Colon (tissue), 2 donors: ENCODE measurements around the gene ZNF593OS.

Source experiments
- FAIRE-seq: peaks from 2 replicates; lab custom pipeline; 2012; peaks lifted over from hg19 to GRCh38; lab: Jason Lieb, UNC
- donor health status: control.
- donor health status: control.

ZNF593OS gene

GRCh38 chr1:26171084-26172072, at the start of gene ZNF593OS:
ZNF593OS (minus strand) TSS chr1:26171832; CDS start chr1:26171661, 171 bp downstream.
- no peak for FAIRE-seq

DNA sequence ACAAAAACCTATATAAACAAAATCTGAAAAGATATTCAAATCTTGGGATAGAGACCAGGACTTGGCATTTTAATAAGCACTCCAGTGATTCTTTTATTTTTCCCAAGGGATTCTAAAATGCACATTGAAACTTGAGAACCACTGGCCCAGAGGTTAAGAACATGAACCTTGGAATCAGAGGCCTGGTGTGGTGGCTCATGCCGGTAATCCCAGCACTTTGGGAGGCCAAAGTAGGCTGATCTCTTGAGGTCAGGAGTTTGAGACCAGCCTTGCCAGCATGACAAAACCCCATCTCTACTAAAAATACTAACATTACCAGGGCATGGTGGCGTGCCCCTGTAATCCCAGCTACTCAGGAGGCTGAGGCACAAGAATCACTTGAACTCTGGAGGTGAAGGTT, 49.5 kb upstream of the ZNF593OS start:
- FAIRE-seq, result no peak

- FAIRE-seq, result no peak
Measured at GRCh38 chr1:26220199-26220912, 48.7 kb upstream of the ZNF593OS start.

- FAIRE-seq, result no peak
Measured at GRCh38 chr1:26218906-26219494, 47.4 kb upstream of the ZNF593OS start.

GRCh38 chr1:26215246-26215645, 43.6 kb upstream of the ZNF593OS start:
- no peak for FAIRE-seq

- no peak for FAIRE-seq
Measured at GRCh38 chr1:26213335-26213905, 41.8 kb upstream of the ZNF593OS start.

- no peak for FAIRE-seq
Measured at GRCh38 chr1:26212726-26213125, 41.1 kb upstream of the ZNF593OS start.

DNA sequence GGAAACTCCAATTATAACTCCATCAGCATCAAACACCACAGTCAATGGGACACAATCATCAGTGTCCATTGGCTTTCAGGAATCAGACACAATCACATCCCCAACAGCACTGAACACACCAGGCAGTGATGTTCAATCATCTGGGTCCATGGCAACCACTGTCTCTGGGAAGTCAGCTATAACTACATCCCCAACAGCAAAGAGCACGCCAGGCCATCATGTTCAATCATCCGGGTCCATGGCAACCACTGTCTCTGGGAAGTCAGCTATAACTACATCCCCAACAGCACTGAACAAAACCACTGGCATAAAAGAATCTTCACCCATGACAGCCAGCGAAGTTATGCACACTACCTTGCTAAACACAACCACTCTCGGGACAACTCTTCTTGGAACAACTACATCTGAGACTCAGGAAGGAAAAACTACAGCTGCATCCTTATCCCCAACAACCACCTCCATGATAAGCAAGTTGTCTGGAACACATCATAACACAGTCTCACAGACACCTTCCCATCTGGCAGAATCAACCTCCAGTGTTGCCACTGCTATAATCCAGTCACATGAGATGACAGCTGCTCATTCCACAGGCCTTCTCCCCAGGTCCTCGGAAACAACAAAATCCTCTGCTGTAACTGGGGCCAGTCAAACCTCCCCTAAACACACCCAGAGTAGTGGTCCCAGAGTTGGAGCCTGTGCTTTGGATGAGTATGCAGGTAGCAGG, 38.7 kb upstream of the ZNF593OS start:
- FAIRE-seq, result no peak

DNA sequence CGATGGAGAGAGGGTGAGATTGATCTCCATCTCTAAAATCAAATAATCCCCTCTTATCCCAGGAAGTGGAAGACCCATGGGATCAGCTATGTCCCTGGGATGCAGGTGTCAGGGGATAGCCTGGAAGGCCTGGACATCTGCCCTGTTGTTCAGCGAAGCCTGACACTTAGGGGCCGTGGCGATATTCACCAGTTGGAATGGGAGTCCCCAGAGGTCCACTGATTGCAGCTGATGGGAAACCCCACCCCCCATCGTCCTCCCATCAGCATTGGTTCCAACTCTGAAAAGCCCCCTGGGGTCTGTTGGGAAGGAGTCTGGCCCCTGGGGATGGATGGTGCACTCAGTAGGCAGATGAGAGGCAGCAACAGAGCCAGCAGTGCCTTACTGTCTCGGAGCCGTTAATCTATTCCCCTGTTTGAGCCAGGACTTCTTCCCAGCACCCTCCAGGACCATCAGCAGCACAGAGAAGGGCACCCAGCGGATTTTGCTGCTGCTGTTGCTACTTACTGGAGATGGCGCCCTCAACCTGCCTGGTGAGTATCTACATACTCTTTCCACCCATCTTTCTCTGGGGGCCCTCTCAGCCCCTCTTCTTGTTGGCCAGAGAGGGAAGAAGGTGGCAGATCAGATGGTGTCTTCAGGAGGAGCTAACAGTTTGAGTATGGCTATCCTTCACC, 32.1 kb upstream of the ZNF593OS start:
- no peak for FAIRE-seq

DNA sequence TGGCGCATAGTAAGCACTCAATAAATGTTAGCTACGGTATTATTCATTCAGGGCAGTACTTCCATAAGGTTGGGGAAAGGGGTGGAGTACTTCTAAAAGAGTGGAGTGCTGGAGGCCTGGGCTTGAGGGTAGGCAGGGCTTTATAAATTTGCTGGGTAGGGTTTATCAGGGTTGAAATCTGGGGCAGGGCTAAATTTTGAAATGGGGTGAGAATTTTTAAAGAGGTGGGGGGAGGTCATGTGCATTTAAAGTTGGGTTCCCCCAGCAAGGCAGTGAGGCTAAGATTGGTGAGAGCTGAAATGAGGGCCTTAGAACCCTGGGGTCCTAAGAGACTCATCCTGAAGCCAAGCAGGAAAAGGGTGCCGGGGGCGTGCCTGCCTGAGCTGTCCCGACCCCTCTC, 28.8 kb upstream of the ZNF593OS start:
- FAIRE-seq, result no peak

DNA sequence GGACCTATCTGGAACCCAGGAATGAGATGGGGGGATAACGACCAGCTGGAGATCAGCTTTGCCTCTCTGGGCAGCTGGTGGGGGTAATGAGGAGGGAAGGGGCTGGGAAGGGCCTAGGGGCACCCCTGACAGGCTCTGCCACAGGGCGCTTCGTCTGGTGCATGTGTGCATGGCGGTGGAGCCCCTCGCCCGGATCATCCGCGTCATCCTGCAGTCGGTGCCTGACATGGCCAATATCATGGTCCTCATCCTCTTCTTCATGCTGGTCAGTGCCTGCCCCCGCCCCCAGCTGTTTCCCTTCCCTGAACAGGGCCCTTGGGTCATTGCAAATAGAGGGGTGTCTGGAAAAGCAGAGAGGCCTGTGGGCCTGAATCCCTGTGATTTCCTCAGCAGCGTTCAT, 26.2 kb upstream of the ZNF593OS start:
- FAIRE-seq, result no peak

DNA sequence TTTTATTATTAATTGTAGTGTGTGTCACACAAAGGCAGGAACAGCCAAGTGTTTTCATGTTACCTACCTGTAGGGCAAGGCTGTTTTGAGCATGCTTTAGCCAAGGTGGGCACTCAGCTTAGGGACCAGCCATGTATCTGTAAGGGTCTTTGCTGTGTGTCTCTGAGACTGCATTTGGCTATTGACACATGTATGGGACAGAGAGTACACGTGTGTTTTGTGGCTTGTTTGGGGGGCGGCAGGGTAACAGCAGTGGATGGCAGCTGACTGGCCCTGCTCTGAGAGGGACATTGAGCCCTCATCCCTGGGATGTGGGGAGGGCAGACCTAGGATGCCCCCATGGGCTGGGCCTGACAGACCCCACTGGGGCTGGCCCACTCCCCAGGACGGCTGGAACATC, 25.7 kb upstream of the ZNF593OS start:
- no peak for FAIRE-seq

DNA sequence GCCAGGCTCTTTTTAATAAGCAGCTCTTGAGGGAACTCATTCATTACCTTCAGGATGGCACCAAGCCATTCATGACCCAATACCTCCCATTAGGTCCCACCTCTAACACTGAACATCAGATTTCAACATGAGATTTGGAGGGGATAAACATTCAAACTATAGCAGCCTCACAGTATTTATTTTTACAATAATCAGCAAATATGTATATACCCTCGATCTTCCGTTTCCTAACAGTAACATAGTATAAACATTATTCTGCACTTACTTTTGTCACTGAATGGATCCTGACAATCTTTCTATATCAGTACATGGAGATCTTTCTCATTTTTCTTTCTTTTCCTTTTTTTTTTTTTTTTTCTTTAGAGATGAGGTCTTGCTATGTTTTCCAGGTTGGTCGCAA, 24.2 kb upstream of the ZNF593OS start:
- FAIRE-seq, result no peak

DNA sequence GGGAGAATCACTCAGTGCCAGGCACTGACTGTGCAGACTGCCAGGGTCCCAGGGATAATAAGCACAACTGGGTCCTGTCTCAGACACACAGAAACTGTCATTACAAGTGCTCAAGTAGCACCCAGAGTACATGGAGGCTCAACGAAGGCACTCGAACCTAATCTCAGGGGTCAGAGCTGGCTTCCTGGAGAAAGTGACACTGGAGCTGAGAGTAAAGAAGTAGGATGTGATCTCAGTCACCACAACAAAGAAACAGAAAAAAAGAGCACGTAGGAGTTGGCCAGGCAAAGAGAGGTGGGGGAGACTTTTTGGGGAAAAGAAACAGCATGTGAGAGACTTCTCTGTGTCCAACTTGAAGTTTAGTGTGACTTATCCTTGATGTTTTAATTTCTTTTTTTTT, 20.1 kb upstream of the ZNF593OS start:
- FAIRE-seq, result no peak

DNA sequence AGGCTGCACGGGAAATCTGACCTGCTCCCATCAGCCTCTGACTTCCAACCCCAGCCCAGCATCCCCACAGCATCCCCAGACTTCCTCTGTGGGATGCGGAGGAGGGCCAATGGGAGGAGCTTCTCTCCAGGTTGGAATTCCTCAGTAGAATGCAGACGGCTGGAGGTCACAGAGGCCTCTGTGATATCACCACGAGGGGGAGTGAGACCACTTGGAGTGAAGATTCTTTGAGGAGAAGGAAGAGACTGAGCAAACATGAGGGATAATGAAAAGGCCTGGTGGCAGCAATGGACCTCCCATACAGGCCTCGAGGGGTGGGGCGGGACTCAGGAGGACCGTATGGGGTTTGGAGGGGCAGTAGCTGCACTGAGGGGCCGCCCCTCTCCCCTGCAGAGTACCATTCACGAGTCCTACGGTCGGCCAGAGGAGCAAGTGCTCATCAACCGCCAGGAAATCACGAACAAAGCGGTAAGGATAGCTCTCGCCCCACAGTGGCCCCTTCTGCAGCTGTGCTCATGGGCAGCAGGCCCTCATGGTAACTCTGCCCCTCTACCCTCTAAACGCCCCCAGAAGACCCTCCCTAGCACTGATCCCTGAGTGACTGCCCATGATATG, 18.8 kb upstream of the ZNF593OS start, which contains the start of gene CATSPER4:
Gene CATSPER4, plus strand, starts transcription at position 230 of the 615 bp plus-strand sequence. Its CDS starts 26 bp downstream, at position 256.
- FAIRE-seq, result no peak

- no peak for FAIRE-seq
Measured at GRCh38 chr1:26189751-26190275, 18.2 kb upstream of the ZNF593OS start.

- no peak for FAIRE-seq
Measured at GRCh38 chr1:26189331-26189730, 17.7 kb upstream of the ZNF593OS start.

DNA sequence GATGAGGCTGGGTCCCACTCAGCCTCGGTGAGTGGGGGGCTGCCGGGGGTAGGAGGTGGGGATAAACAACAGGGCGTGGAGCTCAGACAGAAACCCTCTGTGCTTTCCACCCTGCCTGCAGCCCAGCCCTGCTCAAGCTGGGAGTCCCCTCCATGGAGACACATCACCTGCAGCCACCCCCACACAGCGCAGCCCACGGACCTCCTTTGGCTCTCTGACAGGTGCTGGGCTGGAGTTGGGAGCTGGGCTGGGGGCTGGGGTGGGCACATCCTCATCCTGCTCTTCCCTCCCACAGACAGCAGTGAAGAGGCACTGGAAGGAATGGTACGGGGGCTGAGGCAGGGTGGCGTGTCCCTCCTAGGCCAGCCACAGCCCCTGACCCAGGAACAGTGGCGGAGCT, 16.8 kb upstream of the ZNF593OS start:
- FAIRE-seq, result no peak

DNA sequence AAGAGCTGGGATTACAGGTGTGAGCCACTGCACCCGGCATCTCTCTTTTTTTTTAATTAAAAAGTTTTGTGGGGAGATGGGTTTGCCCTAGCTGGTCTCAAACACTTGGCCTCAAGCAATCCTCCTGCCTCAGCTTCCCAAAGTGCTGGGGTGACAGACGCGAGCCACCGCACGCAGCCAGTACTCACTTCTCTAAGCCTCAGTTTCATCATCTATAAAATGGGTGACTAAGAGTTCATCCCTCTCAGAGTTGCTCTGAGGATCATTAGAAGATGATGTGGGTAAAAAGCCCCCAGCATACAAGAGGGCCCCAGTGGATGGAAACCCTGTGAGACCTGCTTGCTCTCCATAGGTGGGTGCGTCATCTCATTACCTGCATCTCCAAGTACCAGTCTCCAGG, 16.2 kb upstream of the ZNF593OS start:
- no peak for FAIRE-seq

GRCh38 chr1:26184883-26185282, 13.3 kb upstream of the ZNF593OS start:
- FAIRE-seq, result no peak
